Stimulated activated CD4-positive, alpha-beta T cell treated with anti-CD3 and anti-CD28 coated beads, TNF-alpha, amount 100 ng/mL, for 48 hours (primary cell): ENCODE measurements around the gene PSG4.
"Not testable (repeated sequence)": the region's sequence is repeated elsewhere in the genome, so short reads cannot be mapped to it uniquely, and the experiment has no call there.

Source experiments
- DNase-seq, 3 donors: peaks; one replicate each; pipeline ENCODE4 v3.0.0-alpha.2; 2020; ENCODE audit warnings: low read depth in 3 of 3

PSG4 gene

DNA sequence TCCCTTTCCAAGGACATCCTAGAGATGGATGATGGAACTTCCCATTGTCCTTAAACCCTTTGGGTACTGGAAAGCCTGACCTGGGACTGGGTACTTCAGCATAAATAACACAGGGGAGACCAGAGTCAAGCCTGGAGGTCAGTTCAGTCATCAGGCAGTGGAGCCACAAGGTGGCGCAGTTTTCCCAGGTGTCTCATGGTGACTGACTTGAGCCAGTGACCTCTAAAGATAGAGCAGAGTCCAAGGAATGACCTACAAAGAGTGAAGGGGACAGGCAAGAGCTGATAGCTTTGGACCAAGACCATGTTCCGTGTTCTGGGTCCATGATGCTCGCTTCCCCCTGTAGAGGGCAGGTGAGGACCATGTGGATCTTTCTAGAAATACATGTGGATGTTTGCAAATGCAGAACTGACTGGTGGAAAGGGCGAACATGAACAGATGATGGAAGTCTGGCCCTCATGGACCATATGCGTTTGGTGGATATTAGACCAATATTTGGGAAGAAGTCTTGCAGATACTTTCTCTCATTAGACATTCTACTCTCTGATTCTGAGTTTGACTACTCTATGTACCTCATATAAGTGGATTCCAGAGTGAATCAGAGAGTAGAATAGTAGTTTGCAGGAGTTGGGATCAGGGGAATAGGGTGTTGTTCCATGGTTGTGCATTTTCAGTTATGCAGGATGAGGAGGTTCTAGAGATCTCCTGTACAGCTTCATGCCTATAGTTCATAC lies 6.6 kb downstream of the PSG4 start:
- DNase-seq: not testable (repeated sequence)

- not testable (repeated sequence) for DNase-seq
These were observed 7.6 kb downstream of the PSG4 start for GRCh38 chr19:43197666-43198397.

- DNase-seq: not testable (repeated sequence)
These were observed 11.0 kb downstream of the PSG4 start for GRCh38 chr19:43194397-43194796.

DNA sequence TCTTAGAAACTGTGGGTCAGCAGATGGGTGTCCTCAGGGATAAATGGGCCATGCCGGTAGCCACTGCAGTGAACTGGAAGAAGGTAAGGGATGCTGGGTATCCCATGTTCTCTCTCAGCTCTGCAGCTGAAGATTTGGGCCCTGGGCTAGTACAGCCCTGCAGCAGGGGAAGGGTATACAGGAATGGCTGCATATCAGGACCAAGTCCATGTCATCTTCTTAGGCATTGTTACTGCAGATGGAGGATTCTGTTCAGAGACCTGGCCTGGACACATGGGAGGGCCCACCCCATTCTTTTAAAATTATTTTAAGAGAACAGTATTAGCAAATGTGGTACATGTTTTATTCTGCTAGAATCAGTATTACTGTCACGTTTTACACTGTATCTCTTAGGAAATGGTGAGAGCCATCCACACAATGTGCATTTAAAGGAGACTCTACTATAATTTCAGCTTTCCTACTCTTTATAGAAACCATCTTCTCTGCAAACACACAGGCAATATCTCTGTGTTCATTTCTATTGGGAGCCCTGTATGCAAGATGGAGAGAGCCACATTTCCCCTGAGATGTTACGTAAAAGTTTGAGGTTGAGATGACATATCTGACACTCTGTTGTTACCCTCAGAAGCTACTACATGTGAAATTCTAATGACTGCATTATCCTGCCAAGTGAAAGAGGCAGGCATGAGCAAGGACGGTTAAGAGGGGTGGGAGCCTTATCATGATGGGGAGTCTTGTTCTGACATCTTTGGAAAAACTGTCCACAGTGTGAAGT lies 12.9 kb downstream of the PSG4 start:
- not testable (repeated sequence) for DNase-seq

DNA sequence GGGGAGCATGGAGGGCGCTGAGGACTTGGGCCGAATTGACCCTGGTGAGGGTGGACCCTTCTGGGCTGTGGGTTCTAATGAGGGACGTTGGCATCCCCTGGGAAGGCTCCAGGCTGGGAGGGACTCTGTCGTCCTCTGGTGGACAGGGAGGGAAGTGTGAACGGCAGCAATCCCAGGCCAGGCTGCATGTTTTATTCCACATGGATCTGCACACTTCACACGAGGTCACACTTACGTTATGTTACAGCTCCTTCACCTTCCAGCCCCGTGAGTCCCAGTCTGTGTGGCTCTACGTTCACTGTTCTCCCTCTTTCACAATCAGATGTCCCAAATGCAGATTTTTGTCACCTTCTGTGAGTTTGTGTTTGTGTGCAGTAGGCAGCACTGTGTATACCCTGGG lies 17.3 kb downstream of the PSG4 start:
- DNase-seq: not testable (repeated sequence)

GRCh38 chr19:43186311-43186935 lies 19.0 kb downstream of the PSG4 start, which contains the start of gene PSG5:
Gene PSG5, minus strand, starts transcription at chr19:43186536. Its CDS starts 131 bp downstream, at chr19:43186405.
- not testable (repeated sequence) for DNase-seq

DNA sequence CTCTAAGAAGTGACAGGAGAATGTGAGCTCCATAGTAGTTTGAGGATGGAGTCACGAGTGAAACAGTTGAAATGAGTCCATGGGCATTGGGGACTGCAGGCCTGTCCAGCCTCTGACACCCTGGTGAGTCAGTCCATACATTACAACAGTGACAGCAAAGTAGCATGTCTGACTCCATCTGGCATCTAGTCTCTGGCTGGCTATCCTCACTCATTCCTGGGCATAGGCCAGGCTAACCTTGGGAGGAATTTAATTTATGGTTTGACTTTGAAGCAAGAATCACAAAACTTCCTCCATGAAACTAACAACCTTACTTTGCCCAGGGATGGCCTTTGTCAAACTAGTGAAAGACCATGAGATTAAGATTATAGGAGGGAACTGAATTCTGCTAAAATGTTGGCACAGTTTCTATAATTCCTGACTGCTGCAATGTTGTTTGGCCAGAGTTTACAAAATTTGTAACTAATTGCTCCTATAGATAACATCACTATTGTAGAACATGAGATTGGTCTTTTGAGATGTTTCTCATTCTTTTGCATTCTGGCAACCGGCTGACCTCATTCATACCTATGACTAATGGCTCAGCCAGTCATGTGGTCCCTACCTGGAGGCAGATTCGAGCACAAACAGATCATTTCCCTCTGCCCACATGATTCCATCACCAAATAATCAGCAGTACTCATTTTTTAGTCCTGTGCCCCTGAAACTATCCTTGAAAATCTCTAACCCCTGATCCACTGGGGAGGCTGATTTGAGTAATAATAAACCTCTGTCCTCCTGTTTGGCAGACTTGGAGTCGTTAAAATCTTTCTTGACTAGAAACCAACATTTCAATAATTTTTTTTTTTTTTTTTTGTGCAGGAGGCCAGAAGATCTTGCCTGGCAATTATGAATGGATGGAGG lies 23.3 kb downstream of the PSG4 start:
- not testable (repeated sequence) for DNase-seq

- DNase-seq: not testable (repeated sequence)
These were observed 25.8 kb downstream of the PSG4 start for GRCh38 chr19:43179569-43180147.

GRCh38 chr19:43178577-43178976 lies 26.9 kb downstream of the PSG4 start:
- not testable (repeated sequence) for DNase-seq

GRCh38 chr19:43165906-43166305 lies 39.5 kb downstream of the PSG4 start:
- DNase-seq: not testable (repeated sequence)

- not testable (repeated sequence) for DNase-seq
These were observed 42.3 kb downstream of the PSG4 start for GRCh38 chr19:43163135-43163534.

GRCh38 chr19:43162261-43162660 lies 43.2 kb downstream of the PSG4 start:
- not testable (repeated sequence) for DNase-seq

DNA sequence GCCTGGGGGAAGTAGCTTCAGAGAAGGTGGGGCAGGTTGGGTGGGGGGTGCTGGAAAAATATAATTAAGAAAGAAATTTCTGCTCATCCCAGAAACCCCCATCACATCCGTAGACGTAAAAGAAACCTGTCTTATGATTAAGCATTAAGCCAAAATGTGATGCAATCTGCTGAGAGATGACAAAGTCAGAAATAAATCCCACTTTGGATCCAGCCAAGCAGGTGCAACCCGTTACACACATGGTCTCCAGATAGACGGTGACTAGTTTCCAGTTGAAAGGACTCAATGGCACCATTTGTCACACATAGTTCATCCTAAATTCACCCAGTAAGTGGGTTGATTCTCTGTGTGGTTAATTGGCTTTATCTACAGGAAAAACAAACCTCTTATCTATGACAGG lies 53.2 kb downstream of the PSG4 start:
- no peak for DNase-seq

GRCh38 chr19:43149788-43150187 lies 55.6 kb downstream of the PSG4 start:
- not testable (repeated sequence) for DNase-seq

DNA sequence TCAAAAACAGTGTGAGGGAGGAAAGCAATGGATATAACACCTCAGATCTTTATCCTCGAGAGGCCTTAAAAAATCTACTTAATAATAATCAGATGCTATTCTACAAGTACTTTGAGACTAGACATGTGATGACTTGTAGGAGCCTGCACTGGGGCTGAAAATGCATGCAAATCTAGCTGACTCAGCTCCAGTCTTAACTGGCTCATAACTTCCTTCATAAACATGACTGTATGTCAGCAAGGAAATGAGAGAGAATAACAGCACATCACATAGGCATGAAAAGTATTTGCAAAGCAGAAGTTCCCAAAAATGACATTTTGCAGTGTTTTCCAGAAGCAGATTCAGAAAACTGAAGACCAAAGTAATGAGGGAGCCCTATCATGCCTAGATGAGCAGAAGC lies 57.2 kb downstream of the PSG4 start:
- DNase-seq: no peak
